ENCODE data around the gene SON.
"Not testable (repeated sequence)": the region's sequence is repeated elsewhere in the genome, so short reads cannot be mapped to it uniquely, and the experiment has no call there.

SON gene

GRCh38 chr21:33549848-33550771 is 7.3 kb downstream of the SON start:
- no peak for DNase-seq

- no peak for DNase-seq
These were observed 8.2 kb downstream of the SON start for GRCh38 chr21:33550772-33551660.

- DNase-seq: no peak
These were observed 8.8 kb downstream of the SON start for GRCh38 chr21:33551664-33552063.

- no peak for DNase-seq
These were observed 9.5 kb downstream of the SON start for GRCh38 chr21:33552093-33552998.

GRCh38 chr21:33552999-33553598 is 10.3 kb downstream of the SON start:
- DNase-seq: no peak

- no peak for DNase-seq
These were observed 11.6 kb downstream of the SON start for GRCh38 chr21:33554236-33554981.

GRCh38 chr21:33554982-33555344 is 12.1 kb downstream of the SON start:
- DNase-seq: no peak

- DNase-seq: no peak
These were observed 14.6 kb downstream of the SON start for GRCh38 chr21:33557447-33557846.

- no peak for DNase-seq
These were observed 16.1 kb downstream of the SON start for GRCh38 chr21:33558777-33559421.

- DNase-seq: no peak
These were observed 17.0 kb downstream of the SON start for GRCh38 chr21:33559813-33560212.

GRCh38 chr21:33560965-33561364 is 18.1 kb downstream of the SON start:
- DNase-seq: no peak

- DNase-seq: no peak
These were observed 18.5 kb downstream of the SON start for GRCh38 chr21:33561373-33561772.

GRCh38 chr21:33562389-33562788 is 19.6 kb downstream of the SON start:
- no peak for DNase-seq

- no peak for DNase-seq
These were observed 23.7 kb downstream of the SON start for GRCh38 chr21:33566514-33566913.

GRCh38 chr21:33567914-33568313 is 25.1 kb downstream of the SON start:
- no peak for DNase-seq

- DNase-seq: no peak
These were observed 25.6 kb downstream of the SON start for GRCh38 chr21:33568448-33568847.

- no peak for DNase-seq
These were observed 27.2 kb downstream of the SON start for GRCh38 chr21:33569991-33570390.

GRCh38 chr21:33572350-33572749 is 29.5 kb downstream of the SON start:
- DNase-seq: no peak

- not testable (repeated sequence) for DNase-seq
These were observed 33.9 kb downstream of the SON start for GRCh38 chr21:33576741-33577141.

- DNase-seq: no peak
These were observed 35.4 kb downstream of the SON start for GRCh38 chr21:33578214-33578613.

GRCh38 chr21:33578959-33579542 is 36.2 kb downstream of the SON start:
- no peak for DNase-seq
